ENCODE results near the gene ELMO3. TPM values are rescaled to one million over a fixed set of nuclear protein-coding genes. Genes with fewer than 3 reads are reported as not detected.
A peak's percentile ranks its signal among the peaks of the same experiment; 100 is the strongest.

Gene ELMO3
- total and polyA plus RNA-seq, 4 donors: 6.5 to 22.5 (median 15.5) TPM

- WGBS, 2 donors: 2 to 3% methylated on average over 26 to 41 of the region's 41 CpGs
Observed at GRCh38 chr16:67164599-67165061, 34.3 kb upstream of the ELMO3 start, which contains the start of gene HSF4. Gene HSF4, plus strand, starts transcription at chr16:67164745. Its CDS starts 67 bp downstream, at chr16:67164812.

GRCh38 chr16:67165121-67166078, 33.5 kb upstream of the ELMO3 start:
- peaks cover 0 to 5% (median 0%) of the 10 kb centered on the region in 4 donors for H3K36me3 ChIP-seq (ENCODE audit: control insufficient read depth in 4 of 4, insufficient read depth in 4 of 4, low read length in 4 of 4)
- TF ChIP-seq CTCF (IDR thresholded peaks at IDR 0.05; ENCODE audit: control extremely low read depth, extremely low read depth): no peak
- H3K9ac ChIP-seq (ENCODE audit: insufficient read depth in 1 of 2, low read length in 2 of 2): no peak overlapping the region
- 6 to 19% methylated on average over 69 to 85 of the region's 85 CpGs for WGBS, 2 donors
- H3K4me1 ChIP-seq (ENCODE audit: control insufficient read depth in 5 of 5, insufficient read depth in 5 of 5, low read length in 5 of 5): peaks cover 0 to 42% (median 19%) of the 10 kb centered on the region in 5 donors
- H3K27me3 ChIP-seq (ENCODE audit: control insufficient read depth in 3 of 3, insufficient read depth in 3 of 3, low read length in 2 of 3): peaks cover 0 to 81% (median 59%) of the 10 kb centered on the region in 3 donors
- ATAC-seq (ENCODE audit: insufficient read depth, low FRiP score) (no peak), DNase-seq (no peak)
- H3K27ac ChIP-seq (ENCODE audit: low read depth in 1 of 2, low read length in 1 of 2): no peak overlapping the region
- H3K9me3 ChIP-seq (ENCODE audit: control insufficient read depth in 4 of 4, insufficient read depth in 3 of 4, low read length in 3 of 4): peaks cover 0 to 2% (median 0%) of the 10 kb centered on the region in 4 donors
- H3K4me3 ChIP-seq: no peak overlapping the region

More at GRCh38 chr16:67164599-67165061, 34.3 kb upstream of the ELMO3 start, which contains the start of gene HSF4:
- Histone ChIP-seq H3K36me3 (ENCODE audit: control insufficient read depth in 4 of 4, insufficient read depth in 4 of 4, low read length in 4 of 4) (peaks cover 0 to 5% (median 0%) of the 10 kb centered on the region in 4 donors), H3K4me1 (ENCODE audit: control insufficient read depth in 5 of 5, insufficient read depth in 5 of 5, low read length in 5 of 5) (peaks cover 0 to 42% (median 12%) of the 10 kb centered on the region in 5 donors), H3K27me3 (ENCODE audit: control insufficient read depth in 3 of 3, insufficient read depth in 3 of 3, low read length in 2 of 3) (peaks cover 0 to 81% (median 62%) of the 10 kb centered on the region in 3 donors), H3K9me3 (ENCODE audit: control insufficient read depth in 4 of 4, insufficient read depth in 3 of 4, low read length in 3 of 4) (peaks cover 0 to 2% (median 0%) of the 10 kb centered on the region in 4 donors), H3K4me3 (peak within 1 kb of the TSS; percentile 32), H3K27ac (ENCODE audit: low read depth in 1 of 2, low read length in 1 of 2) (peak within 1 kb of the TSS in 1 of 2 donors; percentile 49), H3K9ac (ENCODE audit: insufficient read depth in 1 of 2, low read length in 2 of 2) (no peak within 1 kb of the TSS)
- DNase-seq: no peak
- no peak for TF ChIP-seq CTCF (IDR thresholded peaks at IDR 0.05; ENCODE audit: control extremely low read depth, extremely low read depth)
- ATAC-seq (ENCODE audit: insufficient read depth, low FRiP score): peak; percentile 23

- ATAC-seq (ENCODE audit: insufficient read depth, low FRiP score) (no peak), DNase-seq (no peak)
- H3K4me3 ChIP-seq: no peak overlapping the region
- peaks cover 0 to 78% (median 53%) of the 10 kb centered on the region in 3 donors for H3K27me3 ChIP-seq (ENCODE audit: control insufficient read depth in 3 of 3, insufficient read depth in 3 of 3, low read length in 2 of 3)
- H3K4me1 ChIP-seq (ENCODE audit: control insufficient read depth in 5 of 5, insufficient read depth in 5 of 5, low read length in 5 of 5): peaks cover 0 to 40% (median 19%) of the 10 kb centered on the region in 5 donors
- TF ChIP-seq CTCF (IDR thresholded peaks at IDR 0.05; ENCODE audit: control extremely low read depth, extremely low read depth): no peak
- peaks cover 0 to 5% (median 0%) of the 10 kb centered on the region in 4 donors for H3K36me3 ChIP-seq (ENCODE audit: control insufficient read depth in 4 of 4, insufficient read depth in 4 of 4, low read length in 4 of 4)
- H3K9ac ChIP-seq (ENCODE audit: insufficient read depth in 1 of 2, low read length in 2 of 2): no peak overlapping the region
- 28 to 39% methylated on average over 16 to 18 of the region's 18 CpGs for WGBS, 2 donors
- H3K9me3 ChIP-seq (ENCODE audit: control insufficient read depth in 4 of 4, insufficient read depth in 3 of 4, low read length in 3 of 4): peaks cover 0 to 2% (median 0%) of the 10 kb centered on the region in 4 donors
- no peak overlapping the region for H3K27ac ChIP-seq (ENCODE audit: low read depth in 1 of 2, low read length in 1 of 2)
Observed at GRCh38 chr16:67166110-67166547, 32.8 kb upstream of the ELMO3 start.

Data from lung (tissue), 12 donors.